K562 (cell line): Measurements from ENCODE around the gene MYB.

ENCODE experiments used
- JUND ChIP-seq, 2 experiments: IDR thresholded peaks; 2 replicates in 1 of 2; 3 replicates in 1 of 2; pipeline ENCODE4 v1.6.1; 2011; ENCODE audit warnings: borderline replicate concordance in 2 of 2, low read depth in 2 of 2, low read length in 2 of 2, improper control_type of control experiment in 1 of 2, missing biosample characterization in 1 of 2, missing genetic modification characterization in 1 of 2, missing genetic modification reagents in 1 of 2
- POLR2AphosphoS5 ChIP-seq: IDR thresholded peaks from 2 replicates; pipeline ENCODE4 v1.6.1; 2011; ENCODE audit warnings: mild to moderate bottlenecking, low read depth, low read length, moderate library complexity; ENCODE audit not compliant: control insufficient read depth, insufficient read depth
- ZNF785 ChIP-seq: fragments of 250-450 bp; sonication (Bioruptor Pico); IDR thresholded peaks from 2 replicates; pipeline ENCODE4 v1.4.0; 2020; ENCODE audit warnings: mild to moderate bottlenecking

GRCh38 chr6:135225911-135226310 is 44.8 kb downstream of the MYB start:
- TF ChIP-seq POLR2AphosphoS5 (no peak), ZNF785 (CRISPR knock-in tag) (no peak), JUND (IDR thresholded peaks at IDR 0.05; ENCODE audit: borderline replicate concordance, low read depth, low read length) (no peak), JUND (tag; IDR thresholded peaks at IDR 0.05; ENCODE audit: borderline replicate concordance, low read depth, low read length) (no peak)
